ENCODE data around the gene GGT5.

GRCh38 chr22:24236656-24237055, 8.2 kb downstream of the GGT5 start:
- TF ChIP-seq HDGF (IDR thresholded peaks at IDR 0.05; ENCODE audit: borderline replicate concordance) (no peak), TARDBP (IDR thresholded peaks at IDR 0.05) (no peak), FOXM1 (IDR thresholded peaks at IDR 0.05; ENCODE audit: borderline replicate concordance) (no peak), SP1 (IDR thresholded peaks at IDR 0.05) (no peak), BHLHE40 (IDR thresholded peaks at IDR 0.05; ENCODE audit: borderline replicate concordance) (no peak)
- TF ChIP-seq, protein P1, sequence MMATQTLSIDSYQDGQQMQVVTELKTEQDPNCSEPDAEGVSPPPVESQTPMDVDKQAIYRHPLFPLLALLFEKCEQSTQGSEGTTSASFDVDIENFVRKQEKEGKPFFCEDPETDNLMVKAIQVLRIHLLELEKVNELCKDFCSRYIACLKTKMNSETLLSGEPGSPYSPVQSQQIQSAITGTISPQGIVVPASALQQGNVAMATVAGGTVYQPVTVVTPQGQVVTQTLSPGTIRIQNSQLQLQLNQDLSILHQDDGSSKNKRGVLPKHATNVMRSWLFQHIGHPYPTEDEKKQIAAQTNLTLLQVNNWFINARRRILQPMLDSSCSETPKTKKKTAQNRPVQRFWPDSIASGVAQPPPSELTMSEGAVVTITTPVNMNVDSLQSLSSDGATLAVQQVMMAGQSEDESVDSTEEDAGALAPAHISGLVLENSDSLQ (IDR thresholded peaks at IDR 0.05) = no peak

Measured in HEK293T (cell line).